GM12878 (cell line): ENCODE measurements around the gene IRF9. TPM values are rescaled to one million over a fixed set of nuclear protein-coding genes. Genes with fewer than 3 reads are reported as not detected.

Source experiments
- MTA3 ChIP-seq: IDR thresholded peaks from 2 replicates; pipeline ENCODE4 v1.6.1; 2012; ENCODE audit warnings: low read length, inconsistent platforms, borderline replicate concordance
- NFYB ChIP-seq: IDR thresholded peaks from 2 replicates; pipeline ENCODE4 v1.6.1; 2011; ENCODE audit warnings: low read depth, mild to moderate bottlenecking, low read length, improper control_type of control experiment, moderate library complexity; ENCODE audit not compliant: insufficient read depth
- PAX8 ChIP-seq: fragments of 450-650 bp; IDR thresholded peaks from 2 replicates; pipeline ENCODE4 v1.6.1; 2017; ENCODE audit warnings: mild to moderate bottlenecking, moderate library complexity
- POLR2AphosphoS2 ChIP-seq: IDR thresholded peaks from 2 replicates; pipeline ENCODE4 v1.6.1; 2011; ENCODE audit warnings: low read depth, mild to moderate bottlenecking, low read length, improper control_type of control experiment, moderate library complexity
- SUPT20H ChIP-seq: IDR thresholded peaks from 2 replicates; pipeline ENCODE4 v1.6.1; 2011; ENCODE audit warnings: low read depth, mild to moderate bottlenecking, low read length, moderate library complexity, borderline replicate concordance; ENCODE audit not compliant: control insufficient read depth
- ZNF217 ChIP-seq: fragments of 450-650 bp; IDR thresholded peaks from 2 replicates; pipeline ENCODE4 v1.6.1; 2017; ENCODE audit warnings: antibody characterized with exemption, mild to moderate bottlenecking
- polyA plus RNA-seq, 11 experiments: library from polyadenylated mRNA; depleted of rRNA in 4 of 11; unstranded in 6 of 11; stranded (reverse) in 5 of 11; fragments of >200 nt; fragmentation: Nextera tagmentation in 4 of 11; fragmentation: Illumina TruSeq in 1 of 11; extraction: Ambion mirVana in 4 of 11; extraction: Trizol in 1 of 11; gene quantifications; 1 replicate in 1 of 11; 2 replicates in 10 of 11; pipeline versions ENCODE4 v1.2.1 to v1.2.3, GENCODE V29; 2011 to 2016; ENCODE audit warnings: inconsistent platforms in 2 of 11, missing spikeins in 2 of 11, low read depth in 1 of 11
- total RNA-seq, 4 experiments: library from RNA; depleted of rRNA in 3 of 4; stranded (reverse); fragments of >200 nt in 3 of 4; fragmentation: Illumina TruSeq in 1 of 4; extraction: Trizol in 1 of 4; gene quantifications; 2 replicates each; pipeline versions ENCODE4 v1.2.1 to v1.2.3, GENCODE V29; 2013 to 2021
- TF ChIP-seq, protein P1 (sequence below): fragments of 450-650 bp; IDR thresholded peaks from 2 replicates; pipeline ENCODE4 v1.6.1; 2018; ENCODE audit warnings: mild to moderate bottlenecking, low read depth, moderate library complexity; ENCODE audit not compliant: partially characterized antibody
- TF ChIP-seq, protein P2 (sequence below): IDR thresholded peaks from 2 replicates; pipeline ENCODE4 v1.6.1; 2012; ENCODE audit warnings: low read depth, low read length, improper control_type of control experiment
- TF ChIP-seq, protein P3 (sequence below): fragments of 450-650 bp; IDR thresholded peaks from 2 replicates; pipeline ENCODE4 v1.6.1; 2017; ENCODE audit warnings: mild to moderate bottlenecking, low read depth, inconsistent platforms; ENCODE audit not compliant: poor library complexity, severe bottlenecking
- TF ChIP-seq, protein P4 (sequence below): fragments of 450-650 bp; IDR thresholded peaks from 2 replicates; pipeline ENCODE4 v1.6.1; 2017; ENCODE audit warnings: mild to moderate bottlenecking, moderate library complexity
- TF ChIP-seq, protein P5 (sequence below): fragments of 450-650 bp; IDR thresholded peaks from 2 replicates; pipeline ENCODE4 v1.6.1; 2016; ENCODE audit warnings: mild to moderate bottlenecking
- TF ChIP-seq, protein P6 (sequence below): IDR thresholded peaks from 2 replicates; pipeline ENCODE4 v1.6.1; 2012; ENCODE audit warnings: low read length, inconsistent platforms

Gene IRF9
- total and polyA plus RNA-seq, 10 of the 15 experiments (the other 5 are each of a cell fraction or from before 2014, with no cell fraction given), result 47.6 to 234 (median 148) TPM

DNA sequence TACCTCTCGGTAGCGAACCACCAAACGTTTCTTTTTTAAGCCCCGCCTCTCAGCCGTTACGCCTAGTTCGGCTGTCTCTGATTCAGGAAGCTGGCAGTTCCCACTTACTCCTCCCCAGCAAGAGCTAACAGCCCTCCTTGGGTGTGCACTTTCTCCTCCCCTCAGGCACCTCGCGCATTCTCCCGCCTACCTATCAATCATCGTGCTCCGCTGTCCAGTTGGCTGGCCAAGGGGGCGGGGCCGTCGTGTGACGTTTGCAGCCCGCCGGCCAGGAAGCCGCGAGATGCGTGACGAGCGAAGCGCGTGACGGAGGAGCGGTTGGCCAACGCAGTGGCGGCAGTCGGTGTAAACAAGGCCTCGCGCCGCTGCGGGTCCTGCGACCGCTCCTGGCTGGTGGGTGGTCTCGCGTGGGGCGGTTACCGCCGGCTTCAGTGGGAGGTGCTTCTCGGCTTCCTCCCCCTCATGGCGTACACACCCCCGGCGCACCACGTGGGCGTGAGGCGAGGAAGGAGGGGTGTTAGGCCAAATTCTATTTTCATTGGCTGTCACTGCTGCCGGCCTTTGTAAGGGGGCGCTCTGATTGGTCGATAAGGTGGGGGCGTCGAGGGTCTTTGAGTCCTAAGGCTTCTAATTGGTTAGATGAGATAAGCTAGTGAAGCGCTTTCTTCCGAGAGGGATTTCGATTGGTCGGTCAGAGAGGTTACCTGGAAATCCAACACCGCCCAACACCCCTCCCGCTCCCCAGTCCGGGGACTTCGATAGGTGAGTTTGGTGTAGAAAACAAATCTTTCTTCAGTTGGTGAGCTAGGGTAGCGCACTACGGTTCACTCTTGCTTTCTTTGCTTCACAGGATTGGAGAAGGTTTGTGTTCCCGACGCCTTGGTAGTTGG is 46.3 kb upstream of the IRF9 start, which contains the start of the genes DCAF11 and NRL (continued):
- no peak for TF ChIP-seq MTA3
- TF ChIP-seq, protein P1, sequence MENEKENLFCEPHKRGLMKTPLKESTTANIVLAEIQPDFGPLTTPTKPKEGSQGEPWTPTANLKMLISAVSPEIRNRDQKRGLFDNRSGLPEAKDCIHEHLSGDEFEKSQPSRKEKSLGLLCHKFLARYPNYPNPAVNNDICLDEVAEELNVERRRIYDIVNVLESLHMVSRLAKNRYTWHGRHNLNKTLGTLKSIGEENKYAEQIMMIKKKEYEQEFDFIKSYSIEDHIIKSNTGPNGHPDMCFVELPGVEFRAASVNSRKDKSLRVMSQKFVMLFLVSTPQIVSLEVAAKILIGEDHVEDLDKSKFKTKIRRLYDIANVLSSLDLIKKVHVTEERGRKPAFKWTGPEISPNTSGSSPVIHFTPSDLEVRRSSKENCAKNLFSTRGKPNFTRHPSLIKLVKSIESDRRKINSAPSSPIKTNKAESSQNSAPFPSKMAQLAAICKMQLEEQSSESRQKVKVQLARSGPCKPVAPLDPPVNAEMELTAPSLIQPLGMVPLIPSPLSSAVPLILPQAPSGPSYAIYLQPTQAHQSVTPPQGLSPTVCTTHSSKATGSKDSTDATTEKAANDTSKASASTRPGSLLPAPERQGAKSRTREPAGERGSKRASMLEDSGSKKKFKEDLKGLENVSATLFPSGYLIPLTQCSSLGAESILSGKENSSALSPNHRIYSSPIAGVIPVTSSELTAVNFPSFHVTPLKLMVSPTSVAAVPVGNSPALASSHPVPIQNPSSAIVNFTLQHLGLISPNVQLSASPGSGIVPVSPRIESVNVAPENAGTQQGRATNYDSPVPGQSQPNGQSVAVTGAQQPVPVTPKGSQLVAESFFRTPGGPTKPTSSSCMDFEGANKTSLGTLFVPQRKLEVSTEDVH, result no peak
- TF ChIP-seq, protein P2, sequence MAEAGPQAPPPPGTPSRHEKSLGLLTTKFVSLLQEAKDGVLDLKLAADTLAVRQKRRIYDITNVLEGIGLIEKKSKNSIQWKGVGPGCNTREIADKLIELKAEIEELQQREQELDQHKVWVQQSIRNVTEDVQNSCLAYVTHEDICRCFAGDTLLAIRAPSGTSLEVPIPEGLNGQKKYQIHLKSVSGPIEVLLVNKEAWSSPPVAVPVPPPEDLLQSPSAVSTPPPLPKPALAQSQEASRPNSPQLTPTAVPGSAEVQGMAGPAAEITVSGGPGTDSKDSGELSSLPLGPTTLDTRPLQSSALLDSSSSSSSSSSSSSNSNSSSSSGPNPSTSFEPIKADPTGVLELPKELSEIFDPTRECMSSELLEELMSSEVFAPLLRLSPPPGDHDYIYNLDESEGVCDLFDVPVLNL, result 0 out of 2 replicates have a peak, but pooled peaks have one; percentile 44
- no peak for TF ChIP-seq ZNF217
- no peak for TF ChIP-seq SUPT20H
- peak; percentile 99 for TF ChIP-seq NFYB
- TF ChIP-seq, protein P3, sequence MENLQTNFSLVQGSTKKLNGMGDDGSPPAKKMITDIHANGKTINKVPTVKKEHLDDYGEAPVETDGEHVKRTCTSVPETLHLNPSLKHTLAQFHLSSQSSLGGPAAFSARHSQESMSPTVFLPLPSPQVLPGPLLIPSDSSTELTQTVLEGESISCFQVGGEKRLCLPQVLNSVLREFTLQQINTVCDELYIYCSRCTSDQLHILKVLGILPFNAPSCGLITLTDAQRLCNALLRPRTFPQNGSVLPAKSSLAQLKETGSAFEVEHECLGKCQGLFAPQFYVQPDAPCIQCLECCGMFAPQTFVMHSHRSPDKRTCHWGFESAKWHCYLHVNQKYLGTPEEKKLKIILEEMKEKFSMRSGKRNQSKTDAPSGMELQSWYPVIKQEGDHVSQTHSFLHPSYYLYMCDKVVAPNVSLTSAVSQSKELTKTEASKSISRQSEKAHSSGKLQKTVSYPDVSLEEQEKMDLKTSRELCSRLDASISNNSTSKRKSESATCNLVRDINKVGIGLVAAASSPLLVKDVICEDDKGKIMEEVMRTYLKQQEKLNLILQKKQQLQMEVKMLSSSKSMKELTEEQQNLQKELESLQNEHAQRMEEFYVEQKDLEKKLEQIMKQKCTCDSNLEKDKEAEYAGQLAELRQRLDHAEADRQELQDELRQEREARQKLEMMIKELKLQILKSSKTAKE, result peak; percentile 61
- TF ChIP-seq, protein P4, sequence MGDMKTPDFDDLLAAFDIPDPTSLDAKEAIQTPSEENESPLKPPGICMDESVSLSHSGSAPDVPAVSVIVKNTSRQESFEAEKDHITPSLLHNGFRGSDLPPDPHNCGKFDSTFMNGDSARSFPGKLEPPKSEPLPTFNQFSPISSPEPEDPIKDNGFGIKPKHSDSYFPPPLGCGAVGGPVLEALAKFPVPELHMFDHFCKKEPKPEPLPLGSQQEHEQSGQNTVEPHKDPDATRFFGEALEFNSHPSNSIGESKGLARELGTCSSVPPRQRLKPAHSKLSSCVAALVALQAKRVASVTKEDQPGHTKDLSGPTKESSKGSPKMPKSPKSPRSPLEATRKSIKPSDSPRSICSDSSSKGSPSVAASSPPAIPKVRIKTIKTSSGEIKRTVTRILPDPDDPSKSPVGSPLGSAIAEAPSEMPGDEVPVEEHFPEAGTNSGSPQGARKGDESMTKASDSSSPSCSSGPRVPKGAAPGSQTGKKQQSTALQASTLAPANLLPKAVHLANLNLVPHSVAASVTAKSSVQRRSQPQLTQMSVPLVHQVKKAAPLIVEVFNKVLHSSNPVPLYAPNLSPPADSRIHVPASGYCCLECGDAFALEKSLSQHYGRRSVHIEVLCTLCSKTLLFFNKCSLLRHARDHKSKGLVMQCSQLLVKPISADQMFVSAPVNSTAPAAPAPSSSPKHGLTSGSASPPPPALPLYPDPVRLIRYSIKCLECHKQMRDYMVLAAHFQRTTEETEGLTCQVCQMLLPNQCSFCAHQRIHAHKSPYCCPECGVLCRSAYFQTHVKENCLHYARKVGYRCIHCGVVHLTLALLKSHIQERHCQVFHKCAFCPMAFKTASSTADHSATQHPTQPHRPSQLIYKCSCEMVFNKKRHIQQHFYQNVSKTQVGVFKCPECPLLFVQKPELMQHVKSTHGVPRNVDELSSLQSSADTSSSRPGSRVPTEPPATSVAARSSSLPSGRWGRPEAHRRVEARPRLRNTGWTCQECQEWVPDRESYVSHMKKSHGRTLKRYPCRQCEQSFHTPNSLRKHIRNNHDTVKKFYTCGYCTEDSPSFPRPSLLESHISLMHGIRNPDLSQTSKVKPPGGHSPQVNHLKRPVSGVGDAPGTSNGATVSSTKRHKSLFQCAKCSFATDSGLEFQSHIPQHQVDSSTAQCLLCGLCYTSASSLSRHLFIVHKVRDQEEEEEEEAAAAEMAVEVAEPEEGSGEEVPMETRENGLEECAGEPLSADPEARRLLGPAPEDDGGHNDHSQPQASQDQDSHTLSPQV, result no peak
- no peak; the same call in 1 of the 2 replicates for TF ChIP-seq POLR2AphosphoS2
- no peak for TF ChIP-seq PAX8
- TF ChIP-seq, protein P5, sequence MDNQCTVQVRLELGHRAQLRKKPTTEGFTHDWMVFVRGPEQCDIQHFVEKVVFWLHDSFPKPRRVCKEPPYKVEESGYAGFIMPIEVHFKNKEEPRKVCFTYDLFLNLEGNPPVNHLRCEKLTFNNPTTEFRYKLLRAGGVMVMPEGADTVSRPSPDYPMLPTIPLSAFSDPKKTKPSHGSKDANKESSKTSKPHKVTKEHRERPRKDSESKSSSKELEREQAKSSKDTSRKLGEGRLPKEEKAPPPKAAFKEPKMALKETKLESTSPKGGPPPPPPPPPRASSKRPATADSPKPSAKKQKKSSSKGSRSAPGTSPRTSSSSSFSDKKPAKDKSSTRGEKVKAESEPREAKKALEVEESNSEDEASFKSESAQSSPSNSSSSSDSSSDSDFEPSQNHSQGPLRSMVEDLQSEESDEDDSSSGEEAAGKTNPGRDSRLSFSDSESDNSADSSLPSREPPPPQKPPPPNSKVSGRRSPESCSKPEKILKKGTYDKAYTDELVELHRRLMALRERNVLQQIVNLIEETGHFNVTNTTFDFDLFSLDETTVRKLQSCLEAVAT, result no peak
- TF ChIP-seq, protein P6, sequence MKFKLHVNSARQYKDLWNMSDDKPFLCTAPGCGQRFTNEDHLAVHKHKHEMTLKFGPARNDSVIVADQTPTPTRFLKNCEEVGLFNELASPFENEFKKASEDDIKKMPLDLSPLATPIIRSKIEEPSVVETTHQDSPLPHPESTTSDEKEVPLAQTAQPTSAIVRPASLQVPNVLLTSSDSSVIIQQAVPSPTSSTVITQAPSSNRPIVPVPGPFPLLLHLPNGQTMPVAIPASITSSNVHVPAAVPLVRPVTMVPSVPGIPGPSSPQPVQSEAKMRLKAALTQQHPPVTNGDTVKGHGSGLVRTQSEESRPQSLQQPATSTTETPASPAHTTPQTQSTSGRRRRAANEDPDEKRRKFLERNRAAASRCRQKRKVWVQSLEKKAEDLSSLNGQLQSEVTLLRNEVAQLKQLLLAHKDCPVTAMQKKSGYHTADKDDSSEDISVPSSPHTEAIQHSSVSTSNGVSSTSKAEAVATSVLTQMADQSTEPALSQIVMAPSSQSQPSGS, result no peak
